ENCODE measurements around the gene GTF3A. TPM values are rescaled to one million over a fixed set of nuclear protein-coding genes. Genes with fewer than 3 reads are reported as not detected.

GTF3A gene
- total and polyA plus RNA-seq, 9 of the 15 experiments (the other 6 are each of a cell fraction or from before 2014, with no cell fraction given) = 47.5 to 303 (median 174) TPM

DNA sequence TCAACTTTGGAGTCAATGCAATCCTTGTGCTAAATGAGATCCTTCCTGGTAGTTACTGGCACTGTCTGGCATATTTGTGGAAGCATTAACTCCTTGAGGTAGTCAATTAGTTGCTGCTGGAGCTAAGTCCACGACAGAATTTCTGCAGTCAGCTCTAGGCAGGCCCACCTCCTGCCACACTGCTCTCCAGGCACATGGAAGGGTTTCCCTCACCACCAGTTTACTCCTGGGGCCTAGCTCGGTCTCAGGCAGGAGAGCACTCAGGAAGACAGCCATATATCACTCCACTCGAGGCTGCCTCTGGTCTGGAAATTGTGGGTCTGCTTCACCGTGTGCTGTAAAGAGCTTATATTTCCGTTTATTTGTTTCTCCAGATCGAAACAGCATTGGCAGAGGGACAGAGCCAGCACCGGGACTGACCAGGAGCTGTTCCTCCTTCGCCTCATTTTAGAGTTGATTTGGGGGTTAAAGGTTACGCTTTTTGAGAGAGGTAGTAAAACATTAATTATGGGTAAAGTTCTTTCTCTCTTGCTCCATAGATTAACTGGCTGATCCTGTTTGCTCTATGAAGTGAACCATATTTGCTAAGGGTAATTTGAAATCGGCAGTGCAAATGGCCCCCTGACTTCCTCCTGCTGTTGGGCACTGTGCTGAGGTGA lies 20.6 kb upstream of the GTF3A start (continued):
- TF ChIP-seq, protein P1, sequence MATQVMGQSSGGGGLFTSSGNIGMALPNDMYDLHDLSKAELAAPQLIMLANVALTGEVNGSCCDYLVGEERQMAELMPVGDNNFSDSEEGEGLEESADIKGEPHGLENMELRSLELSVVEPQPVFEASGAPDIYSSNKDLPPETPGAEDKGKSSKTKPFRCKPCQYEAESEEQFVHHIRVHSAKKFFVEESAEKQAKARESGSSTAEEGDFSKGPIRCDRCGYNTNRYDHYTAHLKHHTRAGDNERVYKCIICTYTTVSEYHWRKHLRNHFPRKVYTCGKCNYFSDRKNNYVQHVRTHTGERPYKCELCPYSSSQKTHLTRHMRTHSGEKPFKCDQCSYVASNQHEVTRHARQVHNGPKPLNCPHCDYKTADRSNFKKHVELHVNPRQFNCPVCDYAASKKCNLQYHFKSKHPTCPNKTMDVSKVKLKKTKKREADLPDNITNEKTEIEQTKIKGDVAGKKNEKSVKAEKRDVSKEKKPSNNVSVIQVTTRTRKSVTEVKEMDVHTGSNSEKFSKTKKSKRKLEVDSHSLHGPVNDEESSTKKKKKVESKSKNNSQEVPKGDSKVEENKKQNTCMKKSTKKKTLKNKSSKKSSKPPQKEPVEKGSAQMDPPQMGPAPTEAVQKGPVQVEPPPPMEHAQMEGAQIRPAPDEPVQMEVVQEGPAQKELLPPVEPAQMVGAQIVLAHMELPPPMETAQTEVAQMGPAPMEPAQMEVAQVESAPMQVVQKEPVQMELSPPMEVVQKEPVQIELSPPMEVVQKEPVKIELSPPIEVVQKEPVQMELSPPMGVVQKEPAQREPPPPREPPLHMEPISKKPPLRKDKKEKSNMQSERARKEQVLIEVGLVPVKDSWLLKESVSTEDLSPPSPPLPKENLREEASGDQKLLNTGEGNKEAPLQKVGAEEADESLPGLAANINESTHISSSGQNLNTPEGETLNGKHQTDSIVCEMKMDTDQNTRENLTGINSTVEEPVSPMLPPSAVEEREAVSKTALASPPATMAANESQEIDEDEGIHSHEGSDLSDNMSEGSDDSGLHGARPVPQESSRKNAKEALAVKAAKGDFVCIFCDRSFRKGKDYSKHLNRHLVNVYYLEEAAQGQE (IDR thresholded peaks at IDR 0.05; ENCODE audit: borderline replicate concordance) = no peak
- TF ChIP-seq, protein P1 (CRISPR knock-in tag; IDR thresholded peaks at IDR 0.05; ENCODE audit: low read depth) = no peak
- TF ChIP-seq NCOA1 (IDR thresholded peaks at IDR 0.05; ENCODE audit: low read depth) = no peak

Measured in K562 (cell line).